HepG2 (cell line): ENCODE measurements around the gene ZNF491. TPM values are rescaled to one million over a fixed set of nuclear protein-coding genes. Genes with fewer than 3 reads are reported as not detected.

Experiments
- ATAC-seq: fragments of 200-7000 bp; cut with Tn5 transposase; 3 replicates; pipeline ENCODE4 v1.9.1; 2020; ENCODE audit warnings: mild to moderate bottlenecking, moderate library complexity
- BruUV-seq: library from RNA; stranded (reverse); fragments of 400-500 nt; replicated peaks from 2 replicates; lab custom pipeline; 2021; lab: Mats Ljungman, UMichigan
- CTCF ChIA-PET: fragments of 300-600 bp; formaldehyde crosslinking; extraction: SDS; loops from one replicate; lab custom pipeline; 2021; ENCODE audit warnings: low total read pairs, inconsistent platforms, low intra/inter-chr PET ratio; lab: Yijun Ruan, JAX
- POLR2A ChIA-PET: fragments of 350-600 bp; sonication (Branson Sonifier 250); formaldehyde crosslinking; loops from one replicate; lab custom pipeline; 2020; ENCODE audit warnings: antibody characterized with exemption, inconsistent platforms; lab: Yijun Ruan, JAX
- DNase-seq: peaks from one replicate; pipeline ENCODE4 v3.0.0-alpha.2; 2015; ENCODE audit warnings: low spot score
- FAIRE-seq: peaks from 3 replicates; lab custom pipeline; 2011; peaks lifted over from hg19 to GRCh38; lab: Jason Lieb, UNC
- H2AFZ ChIP-seq: one replicate; pipeline ENCODE4 v1.6.1; 2011; ENCODE audit warnings: low read length, inconsistent platforms
- H3K27ac ChIP-seq: fragments of 300-600 bp; 3 replicates; pipeline ENCODE4 v1.8.0; 2011; ENCODE audit warnings: mixed run types, mild to moderate bottlenecking, mixed read lengths, low read length, inconsistent platforms; ENCODE audit not compliant: insufficient read depth; ENCODE audit errors: extremely low read length
- H3K27me3 ChIP-seq, 2 experiments: fragments of 200-600 bp in 1 of 2; 2 replicates in 1 of 2; 3 replicates in 1 of 2; pipeline versions ENCODE4 v1.6.0 to v1.8.0; 2011; ENCODE audit warnings: low read length in 2 of 2, mild to moderate bottlenecking in 2 of 2, moderate library complexity in 2 of 2, inconsistent platforms in 1 of 2; ENCODE audit not compliant: insufficient read depth in 2 of 2, control insufficient read depth in 1 of 2
- H3K36me3 ChIP-seq, 2 experiments: fragments of 200-600 bp in 1 of 2; replicated peaks in 1 of 2; 2 replicates in 1 of 2; 3 replicates in 1 of 2; pipeline versions ENCODE4 v1.5.1 to v1.8.0; 2011; ENCODE audit warnings: low read length in 2 of 2, inconsistent platforms in 1 of 2; ENCODE audit not compliant: insufficient read depth in 2 of 2, control insufficient read depth in 1 of 2
- H3K4me1 ChIP-seq: 2 replicates; pipeline ENCODE4 v1.5.1; 2012; ENCODE audit warnings: low read length, inconsistent platforms; ENCODE audit not compliant: insufficient read depth
- H3K4me2 ChIP-seq: 2 replicates; pipeline ENCODE4 v1.6.0; 2011; ENCODE audit warnings: low read depth, low read length, inconsistent platforms
- H3K4me3 ChIP-seq, 3 experiments: fragments of 200-600 bp in 1 of 3; sonication (generic), shearing (Covaris generic) in 1 of 3; replicated peaks in 1 of 3; 2 replicates each; pipeline ENCODE4 v1.5.1; 2011 to 2016; ENCODE audit warnings: low read length in 3 of 3, inconsistent platforms in 2 of 3, low read depth in 2 of 3, mild to moderate bottlenecking in 2 of 3, control low read depth in 1 of 3, mixed read lengths in 1 of 3; ENCODE audit not compliant: insufficient read depth in 1 of 3
- H3K79me2 ChIP-seq: one replicate; pipeline ENCODE4 v1.6.1; 2011; ENCODE audit warnings: low read length, inconsistent platforms; ENCODE audit not compliant: insufficient read depth
- H3K9ac ChIP-seq: 2 replicates; pipeline ENCODE4 v1.6.0; 2011; ENCODE audit warnings: mild to moderate bottlenecking, low read depth, low read length, inconsistent platforms; ENCODE audit not compliant: insufficient read depth
- H3K9me3 ChIP-seq: 2 replicates; pipeline ENCODE4 v1.5.1; 2012; ENCODE audit warnings: mild to moderate bottlenecking, low read length
- H4K20me1 ChIP-seq: 2 replicates; pipeline ENCODE4 v1.6.0; 2011; ENCODE audit warnings: inconsistent platforms, mild to moderate bottlenecking, low read length, moderate library complexity; ENCODE audit not compliant: insufficient read depth
- ARHGAP35 ChIP-seq: sonication (generic); formaldehyde crosslinking; IDR thresholded peaks from 2 replicates; pipeline ENCODE4 v1.9.0; 2022; ENCODE audit warnings: mild to moderate bottlenecking, inconsistent platforms, moderate library complexity, missing genetic modification reagents, borderline replicate concordance
- MBNL3 ChIP-seq: fragments of 250-450 bp; sonication (Bioruptor Pico); conservative IDR thresholded peaks from 2 replicates; pipeline ENCODE4 v1.8.0; 2022; ENCODE audit warnings: mild to moderate bottlenecking, inconsistent platforms
- MED8 ChIP-seq: sonication (generic); formaldehyde crosslinking; IDR thresholded peaks from 2 replicates; pipeline ENCODE4 v1.8.1; 2023; ENCODE audit warnings: mild to moderate bottlenecking, missing genetic modification reagents; ENCODE audit not compliant: insufficient replicate concordance
- NBN ChIP-seq: fragments of 450-650 bp; conservative IDR thresholded peaks from 2 replicates; pipeline ENCODE4 v1.6.1; 2017
- PAXIP1 ChIP-seq: sonication (generic); formaldehyde crosslinking; conservative IDR thresholded peaks from 2 replicates; pipeline ENCODE4 v1.4.0; 2020; ENCODE audit warnings: mild to moderate bottlenecking, missing genetic modification reagents, moderate library complexity
- POGK ChIP-seq: sonication (generic); formaldehyde crosslinking; conservative IDR thresholded peaks from 2 replicates; pipeline ENCODE4 v1.8.0; 2022; ENCODE audit warnings: mild to moderate bottlenecking, moderate library complexity, missing genetic modification reagents
- RBAK ChIP-seq: sonication (generic); formaldehyde crosslinking; IDR thresholded peaks from 2 replicates; pipeline ENCODE4 v1.5.1; 2020; ENCODE audit warnings: mild to moderate bottlenecking, missing genetic modification reagents
- SMARCC2 ChIP-seq: fragments of 450-650 bp; IDR thresholded peaks from 2 replicates; pipeline ENCODE4 v1.6.1; 2017; ENCODE audit warnings: antibody characterized with exemption, mild to moderate bottlenecking
- TCF7 ChIP-seq: sonication (generic); IDR thresholded peaks from 2 replicates; pipeline ENCODE4 v1.6.1; 2016; ENCODE audit warnings: antibody characterized with exemption, low read depth
- ZBTB1 ChIP-seq: sonication (generic); formaldehyde crosslinking; IDR thresholded peaks from 2 replicates; pipeline ENCODE4 v1.4.0; 2020; ENCODE audit warnings: missing genetic modification reagents, borderline replicate concordance
- ZBTB3 ChIP-seq: sonication (generic); formaldehyde crosslinking; IDR thresholded peaks from 2 replicates; pipeline ENCODE4 v1.4.0; 2020; ENCODE audit warnings: low read depth, mild to moderate bottlenecking, moderate library complexity, missing genetic modification reagents, borderline replicate concordance
- ZNF3 ChIP-seq: IDR thresholded peaks from 2 replicates; pipeline ENCODE4 v1.7.0; 2017; ENCODE audit warnings: inconsistent platforms
- ZNF329 ChIP-seq: sonication (generic); formaldehyde crosslinking; IDR thresholded peaks from 2 replicates; pipeline ENCODE4 v1.9.0; 2021; ENCODE audit warnings: low read depth, mild to moderate bottlenecking, missing genetic modification reagents
- ZNF570 ChIP-seq: sonication (generic); formaldehyde crosslinking; IDR thresholded peaks from 2 replicates; pipeline ENCODE4 v1.4.0; 2020; ENCODE audit warnings: mild to moderate bottlenecking, missing genetic modification reagents, borderline replicate concordance
- WGBS: methylation state at CpG from one replicate; pipeline ENCODE4 v1.1.6; 2017; ENCODE audit warnings: low lambda C conversion rate; 5-methylcytosine and 5-hydroxymethylcytosine counted together
- in situ Hi-C: cut with HindIII; loops from 2 replicates; pipeline ENCODE4 v1.10.0; 2017; ENCODE audit warnings: low pct_unique_long_range_greater_than_20kb; ENCODE audit not compliant: extremely low pct_ligation_motif_present
- intact Hi-C: fragments of 100-400 bp; cut with micrococcal nuclease; formaldehyde crosslinking; loops from one replicate; pipeline ENCODE4 v1.10.0; 2022; ENCODE audit not compliant: unreplicated experiment
- polyA plus RNA-seq, 8 experiments: library from polyadenylated mRNA; depleted of rRNA in 3 of 8; stranded (reverse) in 7 of 8; unstranded in 1 of 8; fragments of >200 nt; fragmentation: Illumina TruSeq in 4 of 8; extraction: Trizol in 4 of 8; gene quantifications; 2 replicates each; pipeline versions ENCODE4 v1.2.1 to v1.2.3, GENCODE V29; 2011 to 2016; ENCODE audit warnings: low read depth in 4 of 8, missing spikeins in 1 of 8, mixed read lengths in 1 of 8; ENCODE audit not compliant: insufficient read depth in 1 of 8
- total RNA-seq, 5 experiments: library from RNA; depleted of rRNA; stranded (reverse); fragments of >200 nt; fragmentation: Illumina TruSeq; extraction: Trizol; gene quantifications; 2 replicates each; pipeline ENCODE4 v1.2.3, GENCODE V29; 2016; ENCODE audit warnings: low read depth in 1 of 5
- TF ChIP-seq, protein P1 (sequence below): sonication (generic); formaldehyde crosslinking; IDR thresholded peaks from 2 replicates; pipeline ENCODE4 v1.4.0; 2020; ENCODE audit warnings: missing genetic modification reagents, borderline replicate concordance
- TF ChIP-seq, protein P2 (sequence below): sonication (generic); formaldehyde crosslinking; IDR thresholded peaks from 2 replicates; pipeline ENCODE4 v1.5.0; 2020; ENCODE audit warnings: mild to moderate bottlenecking, missing genetic modification reagents

ZNF491 gene
- total and polyA plus RNA-seq, 2 of the 13 experiments (the other 11 are each of a cell fraction or from before 2014, with no cell fraction given), result 0.57 to 2.2 TPM

GRCh38 chr19:11856596-11857250 lies 58.4 kb downstream of the ZNF491 start:
- Histone ChIP-seq H3K4me1 (no peaks in the 10 kb centered on the region), H3K9me3 (no peaks in the 10 kb centered on the region), H3K27ac (no peak overlapping the region), H2AFZ (no peak overlapping the region), H3K4me2 (no peak overlapping the region), H4K20me1 (no peaks in the 10 kb centered on the region), H3K9ac (no peak overlapping the region), H3K36me3 (no peaks in the 10 kb centered on the region), H3K27me3 (no peaks in the 10 kb centered on the region), H3K79me2 (no peaks in the 10 kb centered on the region), H3K4me3 (no peak overlapping the region)
- in situ Hi-C loops, result no loop called here
- ChIA-PET POLR2A (no interaction called here), CTCF (no interaction called here)
- ATAC-seq, result no peak
- FAIRE-seq, result no peak
- BruUV-seq, result no TSS peak
- DNase-seq, result no peak
- intact Hi-C loops, result no loop called here
- WGBS, result 85% methylated on average over 12 of the region's 12 CpGs
- TF ChIP-seq ZBTB3 (CRISPR knock-in tag) (no peak), ZNF570 (CRISPR knock-in tag) (no peak), ARHGAP35 (CRISPR knock-in tag) (no peak), POGK (CRISPR knock-in tag) (no peak), ZBTB1 (CRISPR knock-in tag) (no peak), TCF7 (no peak), PAXIP1 (CRISPR knock-in tag) (no peak), MED8 (CRISPR knock-in tag) (no peak), ZNF329 (CRISPR knock-in tag) (no peak), NBN (no peak), ZNF3 (no peak), MBNL3 (CRISPR knock-in tag) (no peak), SMARCC2 (no peak), RBAK (CRISPR knock-in tag) (no peak)
- TF ChIP-seq, protein P1, sequence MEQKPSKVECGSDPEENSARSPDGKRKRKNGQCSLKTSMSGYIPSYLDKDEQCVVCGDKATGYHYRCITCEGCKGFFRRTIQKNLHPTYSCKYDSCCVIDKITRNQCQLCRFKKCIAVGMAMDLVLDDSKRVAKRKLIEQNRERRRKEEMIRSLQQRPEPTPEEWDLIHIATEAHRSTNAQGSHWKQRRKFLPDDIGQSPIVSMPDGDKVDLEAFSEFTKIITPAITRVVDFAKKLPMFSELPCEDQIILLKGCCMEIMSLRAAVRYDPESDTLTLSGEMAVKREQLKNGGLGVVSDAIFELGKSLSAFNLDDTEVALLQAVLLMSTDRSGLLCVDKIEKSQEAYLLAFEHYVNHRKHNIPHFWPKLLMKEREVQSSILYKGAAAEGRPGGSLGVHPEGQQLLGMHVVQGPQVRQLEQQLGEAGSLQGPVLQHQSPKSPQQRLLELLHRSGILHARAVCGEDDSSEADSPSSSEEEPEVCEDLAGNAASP (CRISPR knock-in tag), result no peak
- TF ChIP-seq, protein P2, sequence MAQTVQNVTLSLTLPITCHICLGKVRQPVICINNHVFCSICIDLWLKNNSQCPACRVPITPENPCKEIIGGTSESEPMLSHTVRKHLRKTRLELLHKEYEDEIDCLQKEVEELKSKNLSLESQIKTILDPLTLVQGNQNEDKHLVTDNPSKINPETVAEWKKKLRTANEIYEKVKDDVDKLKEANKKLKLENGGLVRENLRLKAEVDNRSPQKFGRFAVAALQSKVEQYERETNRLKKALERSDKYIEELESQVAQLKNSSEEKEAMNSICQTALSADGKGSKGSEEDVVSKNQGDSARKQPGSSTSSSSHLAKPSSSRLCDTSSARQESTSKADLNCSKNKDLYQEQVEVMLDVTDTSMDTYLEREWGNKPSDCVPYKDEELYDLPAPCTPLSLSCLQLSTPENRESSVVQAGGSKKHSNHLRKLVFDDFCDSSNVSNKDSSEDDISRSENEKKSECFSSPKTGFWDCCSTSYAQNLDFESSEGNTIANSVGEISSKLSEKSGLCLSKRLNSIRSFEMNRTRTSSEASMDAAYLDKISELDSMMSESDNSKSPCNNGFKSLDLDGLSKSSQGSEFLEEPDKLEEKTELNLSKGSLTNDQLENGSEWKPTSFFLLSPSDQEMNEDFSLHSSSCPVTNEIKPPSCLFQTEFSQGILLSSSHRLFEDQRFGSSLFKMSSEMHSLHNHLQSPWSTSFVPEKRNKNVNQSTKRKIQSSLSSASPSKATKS (CRISPR knock-in tag), result no peak
